ENCODE data around the gene DUSP28. TPM values are rescaled to one million over a fixed set of nuclear protein-coding genes. Genes with fewer than 3 reads are reported as not detected.

Gene DUSP28
- polyA plus RNA-seq, 4 donors = 5.2 to 8.6 (median 6.9) TPM

GRCh38 chr2:240596491-240596931, 36.4 kb downstream of the DUSP28 start:
- DNase-seq (ENCODE audit: low read depth in 4 of 4, low spot score in 3 of 4) = no peak

GRCh38 chr2:240597054-240597418, 36.9 kb downstream of the DUSP28 start:
- DNase-seq (ENCODE audit: low read depth in 4 of 4, low spot score in 3 of 4) = no peak

- no peak for DNase-seq (ENCODE audit: low read depth in 4 of 4, low spot score in 3 of 4)
Observed at GRCh38 chr2:240597419-240598181, 37.4 kb downstream of the DUSP28 start.

GRCh38 chr2:240598311-240598911, 38.3 kb downstream of the DUSP28 start:
- DNase-seq (ENCODE audit: low read depth in 4 of 4, low spot score in 3 of 4) = no peak

GRCh38 chr2:240599141-240599583, 39.0 kb downstream of the DUSP28 start:
- DNase-seq (ENCODE audit: low read depth in 4 of 4, low spot score in 3 of 4) = no peak

GRCh38 chr2:240600451-240600961, 40.3 kb downstream of the DUSP28 start:
- DNase-seq (ENCODE audit: low read depth in 4 of 4, low spot score in 3 of 4) = no peak

- DNase-seq (ENCODE audit: low read depth in 4 of 4, low spot score in 3 of 4) = no peak
Observed at GRCh38 chr2:240601061-240601830, 41.1 kb downstream of the DUSP28 start.

- no peak for DNase-seq (ENCODE audit: low read depth in 4 of 4, low spot score in 3 of 4)
Observed at GRCh38 chr2:240601831-240602160, 41.6 kb downstream of the DUSP28 start.

GRCh38 chr2:240602266-240603050, 42.3 kb downstream of the DUSP28 start:
- no peak for DNase-seq (ENCODE audit: low read depth in 4 of 4, low spot score in 3 of 4)

- no peak for DNase-seq (ENCODE audit: low read depth in 4 of 4, low spot score in 3 of 4)
Observed at GRCh38 chr2:240603081-240603835, 43.1 kb downstream of the DUSP28 start.

- DNase-seq (ENCODE audit: low read depth in 4 of 4, low spot score in 3 of 4) = no peak
Observed at GRCh38 chr2:240603846-240604245, 43.7 kb downstream of the DUSP28 start.

GRCh38 chr2:240604291-240604938, 44.3 kb downstream of the DUSP28 start:
- DNase-seq (ENCODE audit: low read depth in 4 of 4, low spot score in 3 of 4) = peak in 3 of 4 donors; percentile 39 to 59 (median 58)

- DNase-seq (ENCODE audit: low read depth in 4 of 4, low spot score in 3 of 4) = no peak
Observed at GRCh38 chr2:240604939-240605716, 45.0 kb downstream of the DUSP28 start.

GRCh38 chr2:240605867-240606743, 45.9 kb downstream of the DUSP28 start:
- DNase-seq (ENCODE audit: low read depth in 4 of 4, low spot score in 3 of 4) = no peak

- DNase-seq (ENCODE audit: low read depth in 4 of 4, low spot score in 3 of 4) = no peak
Observed at GRCh38 chr2:240611601-240612210, 51.5 kb downstream of the DUSP28 start.

All from left renal pelvis (tissue), 4 donors.